A549 treated with ZK216348 at 1 μM for 4 hours (cell line): ENCODE results near the gene NPIPA3. TPM values are rescaled to one million over a fixed set of nuclear protein-coding genes. Genes with fewer than 3 reads are reported as not detected.

Source experiments
- total RNA-seq: library from RNA; stranded (reverse); fragments of 200-300 nt; extraction: Qiagen RNA extraction; gene quantifications from 5 replicates; pipeline ENCODE4 v1.2.3, GENCODE V29; 2022; ENCODE audit warnings: low read depth

The NPIPA3 gene
- total RNA-seq = 1.3 to 2.3 TPM (median 1.8 TPM) in 5 replicates

GRCh38 chr16:14703156-14704011 is at the start of gene NPIPA3:
NPIPA3 (plus strand) TSS chr16:14703411; CDS start chr16:14708944, 5,533 bp downstream.

GRCh38 chr16:14694129-14694528 is 9.1 kb upstream of the NPIPA3 start, which contains the start of gene PLA2G10:
PLA2G10 (minus strand) TSS chr16:14694308; CDS start chr16:14694229, 79 bp downstream.

GRCh38 chr16:14742273-14743128 is 39.3 kb downstream of the NPIPA3 start, which contains the start of gene NPIPA2:
NPIPA2 (plus strand) TSS chr16:14742533; CDS start chr16:14748066, 5,533 bp downstream.

Other genes starting within 250 kb of the NPIPA3 start
- 33.6 to 45.6 TPM (median 40.6 TPM) in 5 replicates for gene PARN, start 73.2 kb upstream of the NPIPA3 start, total RNA-seq
- gene BFAR, start 70.5 kb upstream of the NPIPA3 start, total RNA-seq = 102 to 131 TPM (median 108 TPM) in 5 replicates
- 0.38 to 0.41 TPM (median 0.39 TPM) in 3 of 5 replicates, not detected in the others for gene PLA2G10, start 9.1 kb upstream of the NPIPA3 start, total RNA-seq
- gene NPIPA2, start 39.1 kb downstream of the NPIPA3 start, total RNA-seq = 0.84 to 2.0 TPM (median 1.3 TPM) in 5 replicates
- 93.6 to 105 TPM (median 99.3 TPM) in 5 replicates for gene NOMO1, start 130.3 kb downstream of the NPIPA3 start, total RNA-seq
- gene NPIPA1, start 234.0 kb downstream of the NPIPA3 start, total RNA-seq = 39.3 to 60.3 TPM (median 52.6 TPM) in 5 replicates